Fibroblast of skin of right biceps (primary cell): ENCODE data around the gene ZNF609.
"Not testable (repeated sequence)": the region's sequence is repeated elsewhere in the genome, so short reads cannot be mapped to it uniquely, and the experiment has no call there.

ENCODE experiments used
- DNase-seq: peaks from one replicate; pipeline ENCODE4 v3.0.0-alpha.2; 2013

ZNF609 gene

DNA sequence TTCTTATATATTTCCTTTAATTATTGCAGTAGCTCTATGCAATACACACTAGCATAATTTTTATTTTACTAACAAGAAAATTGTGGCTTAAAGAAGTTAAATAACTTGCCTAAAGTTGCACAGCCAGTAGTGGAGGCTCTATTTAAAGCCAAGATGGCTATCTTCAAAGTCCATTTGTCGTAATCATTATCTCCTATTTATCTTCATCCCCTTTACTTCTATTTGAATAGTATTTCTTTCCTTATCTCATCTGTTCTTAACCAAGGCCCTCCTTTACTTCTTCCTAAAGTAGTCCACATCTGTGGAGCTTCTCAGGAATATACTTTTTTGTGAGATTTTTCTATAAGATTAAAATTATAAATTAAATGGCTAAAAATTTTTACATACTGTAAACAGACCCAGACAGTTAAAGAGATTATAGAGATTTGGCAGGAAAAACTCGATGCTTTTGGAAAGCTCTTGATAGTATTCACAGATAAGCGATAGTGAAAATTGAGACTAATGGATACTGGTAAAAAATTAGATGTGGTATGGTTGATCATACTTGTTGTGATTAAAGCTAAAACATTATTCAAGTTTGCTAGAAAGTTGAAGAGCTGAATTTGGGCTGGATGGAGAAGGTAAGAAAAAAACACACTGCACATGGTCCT is 129.2 kb downstream of the ZNF609 start:
- no peak for DNase-seq

- not testable (repeated sequence) for DNase-seq
Observed at GRCh38 chr15:64592845-64593244, 132.5 kb downstream of the ZNF609 start.

DNA sequence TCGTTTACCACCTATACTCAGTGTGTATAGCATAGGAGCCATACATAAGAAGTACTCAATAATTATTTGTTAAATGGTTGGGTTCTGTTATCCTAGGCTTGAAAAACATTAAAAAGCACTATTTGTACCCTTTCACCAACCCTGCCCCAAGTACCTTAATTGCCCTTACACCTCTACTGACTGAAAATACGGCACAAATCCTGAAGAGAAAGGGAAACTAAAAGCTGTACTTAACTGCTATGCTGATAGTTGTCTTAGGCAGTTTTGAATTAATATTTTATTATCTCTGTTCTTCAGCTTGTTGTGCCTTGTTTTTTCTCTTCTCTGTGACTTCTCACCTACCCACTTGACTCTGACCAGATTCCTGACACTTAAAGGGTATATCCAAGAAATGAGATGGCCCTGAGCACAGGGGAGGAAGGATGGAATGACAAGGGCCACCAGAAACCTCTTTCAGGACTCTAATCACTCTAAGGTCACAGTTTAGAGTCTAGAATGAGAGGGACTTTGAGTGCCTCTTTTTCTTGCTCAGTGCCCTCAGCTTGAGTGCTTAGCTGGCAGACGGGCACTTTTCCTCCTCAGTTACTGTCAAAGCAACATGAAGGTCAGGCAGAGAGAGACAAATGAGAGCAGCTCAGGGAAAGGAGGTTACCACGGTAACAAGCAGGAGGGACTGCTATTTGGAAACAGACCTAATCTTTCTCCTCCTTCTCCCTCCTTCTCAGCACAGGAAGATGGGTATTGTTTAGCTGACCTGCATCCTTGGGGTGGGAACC is 136.5 kb downstream of the ZNF609 start:
- DNase-seq: peak; percentile 36

GRCh38 chr15:64597477-64597822 is 137.1 kb downstream of the ZNF609 start:
- DNase-seq: no peak

- no peak for DNase-seq
Observed at GRCh38 chr15:64599226-64599625, 138.8 kb downstream of the ZNF609 start.

GRCh38 chr15:64599716-64600115 is 139.3 kb downstream of the ZNF609 start:
- peak; percentile 26 for DNase-seq

GRCh38 chr15:64600794-64601193 is 140.4 kb downstream of the ZNF609 start:
- no peak for DNase-seq

GRCh38 chr15:64604319-64604718 is 143.9 kb downstream of the ZNF609 start:
- peak; percentile 7 for DNase-seq

GRCh38 chr15:64607416-64607815 is 147.0 kb downstream of the ZNF609 start:
- not testable (repeated sequence) for DNase-seq

DNA sequence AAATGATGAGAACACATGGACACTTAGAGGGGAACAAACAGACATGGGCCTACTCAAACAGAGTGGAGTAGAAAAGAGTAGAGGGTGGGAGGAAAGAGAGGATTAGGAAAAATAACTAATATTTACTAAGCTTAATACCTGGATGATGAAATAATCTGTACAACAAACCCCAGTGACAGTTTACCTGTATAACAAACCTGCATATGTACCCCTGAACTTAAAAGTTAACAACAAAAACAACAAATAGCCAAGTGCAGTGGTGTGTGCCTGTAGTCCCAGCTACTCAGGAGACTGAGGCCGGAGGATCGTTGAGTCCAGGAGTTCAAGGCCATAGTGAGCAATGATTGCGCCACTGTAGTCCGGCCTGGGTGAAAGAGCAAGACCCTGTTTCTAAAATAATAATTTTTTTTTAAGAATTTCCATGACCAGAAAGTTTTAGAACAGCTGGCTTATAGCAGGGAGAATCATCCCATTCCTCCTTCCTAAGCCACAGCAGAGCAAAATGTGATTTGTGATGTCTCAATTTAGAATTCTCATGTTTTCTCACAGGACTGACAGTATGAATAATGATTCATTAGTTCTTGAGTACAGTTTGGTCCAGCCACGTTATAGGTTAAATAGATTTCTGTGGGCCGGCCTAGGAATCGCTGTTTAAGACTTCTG is 150.0 kb downstream of the ZNF609 start:
- no peak for DNase-seq

- DNase-seq: no peak
Observed at GRCh38 chr15:64611085-64611725, 150.8 kb downstream of the ZNF609 start.

- DNase-seq: no peak
Observed at GRCh38 chr15:64614519-64614918, 154.1 kb downstream of the ZNF609 start.

- no peak for DNase-seq
Observed at GRCh38 chr15:64617727-64618126, 157.3 kb downstream of the ZNF609 start.

DNA sequence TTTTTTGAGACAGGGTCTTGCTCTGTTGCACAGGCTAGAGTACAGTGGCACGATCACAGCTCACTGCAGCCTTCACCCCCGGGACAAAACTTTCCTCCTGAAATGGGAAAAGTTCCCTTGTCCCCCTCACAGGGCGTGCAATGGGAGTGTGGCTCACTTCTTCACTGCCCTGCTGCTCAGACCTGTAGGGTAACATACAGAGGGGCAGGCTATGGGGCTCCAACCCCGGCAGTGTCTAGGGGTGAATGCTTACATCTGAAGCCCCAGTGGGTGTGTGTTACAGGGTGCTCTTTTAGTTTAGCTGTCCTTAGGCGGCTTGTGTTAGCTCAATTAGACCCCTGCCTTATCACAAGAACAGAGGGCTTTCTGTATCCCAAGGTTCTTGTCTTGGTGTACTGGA is 157.8 kb downstream of the ZNF609 start:
- no peak for DNase-seq

GRCh38 chr15:64618540-64618939 is 158.2 kb downstream of the ZNF609 start:
- no peak for DNase-seq

DNA sequence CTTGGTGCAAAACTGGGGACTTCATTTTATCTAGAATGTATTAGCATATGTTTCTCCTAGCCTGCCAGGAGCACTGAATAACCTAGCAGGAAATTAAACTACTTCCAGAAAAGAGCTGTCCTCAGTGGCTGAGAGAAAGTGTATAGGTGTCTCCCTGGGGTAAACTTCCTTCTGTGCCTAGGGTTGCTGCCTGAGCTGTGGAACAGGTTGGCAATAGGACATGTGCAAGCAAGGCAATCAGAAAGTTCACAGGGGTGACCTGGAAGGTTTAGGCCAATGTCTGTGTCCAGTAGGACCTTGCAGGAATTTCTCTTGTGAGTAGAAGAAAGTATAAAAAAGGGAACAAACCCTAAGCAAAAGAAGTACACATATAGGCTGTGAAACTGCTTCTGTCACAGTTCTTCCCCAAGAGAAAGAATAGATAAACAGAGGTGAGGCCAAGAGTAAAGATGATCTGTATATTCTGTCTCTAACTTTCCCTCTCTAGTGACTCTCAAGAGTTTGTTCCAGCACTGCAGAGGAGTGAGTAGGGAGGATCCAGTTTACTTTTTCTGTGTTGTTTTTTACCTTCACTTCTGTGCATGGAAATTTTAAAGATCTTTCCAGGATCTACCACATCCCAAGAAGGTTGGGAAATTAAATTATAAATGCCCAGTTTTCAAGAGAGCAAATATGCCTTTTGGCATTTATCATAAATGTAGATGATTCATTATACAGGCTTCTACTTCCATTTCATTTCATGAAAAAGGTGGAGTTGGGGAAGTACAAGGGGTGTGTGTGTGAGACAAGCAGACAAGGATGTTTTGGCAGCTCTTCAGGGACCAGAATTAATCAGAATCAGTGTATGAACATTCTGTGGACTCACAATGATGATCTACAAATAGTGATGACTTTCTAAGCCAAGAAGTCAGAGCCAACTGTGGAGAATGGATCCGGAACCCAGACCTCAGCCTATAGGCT is 159.8 kb downstream of the ZNF609 start:
- DNase-seq: peak; percentile 85

DNA sequence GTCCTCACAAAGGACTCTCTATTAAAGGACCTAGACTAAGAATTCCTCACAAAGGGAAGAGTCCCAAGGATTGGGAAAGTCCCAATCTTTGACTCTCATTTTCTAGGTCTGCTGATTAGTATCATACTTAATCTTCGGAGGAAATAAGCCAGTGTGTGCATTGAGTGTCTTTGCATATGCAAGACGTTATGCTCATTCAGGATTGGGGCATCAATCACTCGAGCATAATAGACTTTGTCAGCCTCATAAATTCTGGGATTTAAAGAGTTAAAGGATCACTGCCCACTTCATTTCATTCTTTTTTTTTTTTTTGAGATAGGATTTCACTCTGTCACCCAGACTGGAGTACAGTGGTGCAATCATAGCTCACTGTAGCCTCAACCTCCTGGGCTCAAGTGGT is 160.7 kb downstream of the ZNF609 start:
- DNase-seq: no peak

DNA sequence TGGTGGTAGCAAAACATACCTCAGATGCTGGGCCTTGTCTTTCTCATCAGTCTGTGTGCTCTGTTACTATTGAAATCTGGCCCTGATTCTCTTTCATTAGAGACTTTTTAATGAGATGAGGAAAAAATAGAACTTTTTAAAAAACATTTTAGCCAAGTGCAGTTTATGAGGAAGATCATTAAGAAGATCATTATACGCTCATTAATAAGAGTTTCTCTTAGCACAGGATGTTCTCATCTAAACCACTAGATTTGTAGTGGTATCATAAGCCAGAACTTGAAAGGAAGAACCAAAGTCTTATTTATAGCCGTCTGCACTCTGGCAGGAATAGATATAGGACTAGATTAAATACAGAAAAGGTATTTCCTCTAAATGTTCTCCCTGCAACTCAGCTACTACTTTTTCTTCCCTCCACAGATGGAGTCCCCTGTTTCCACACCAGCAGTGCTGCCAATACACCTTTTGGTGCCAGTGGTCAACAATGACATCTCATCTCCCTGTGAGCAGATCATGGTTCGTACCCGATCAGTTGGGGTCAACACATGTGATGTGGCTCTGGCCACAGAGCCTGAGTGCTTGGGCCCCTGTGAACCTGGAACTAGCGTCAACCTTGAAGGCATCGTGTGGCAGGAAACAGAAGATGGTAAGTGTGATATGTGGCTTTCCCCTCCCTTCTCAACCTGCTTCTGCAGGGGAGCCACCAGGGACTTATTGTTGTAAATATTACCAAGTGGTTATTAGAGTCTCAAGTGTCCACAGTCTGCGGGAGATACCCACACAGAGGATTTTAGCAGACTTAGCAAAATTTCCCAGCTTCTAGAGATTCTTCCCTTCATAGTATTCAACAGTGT is 162.3 kb downstream of the ZNF609 start:
- DNase-seq: no peak

GRCh38 chr15:64623347-64623996 is 163.1 kb downstream of the ZNF609 start:
- peak; percentile 17 for DNase-seq

- no peak for DNase-seq
Observed at GRCh38 chr15:64624242-64624641, 163.9 kb downstream of the ZNF609 start.

- no peak for DNase-seq
Observed at GRCh38 chr15:64629063-64629462, 168.7 kb downstream of the ZNF609 start.
